ENCODE results near the gene KHDC3L.

KHDC3L gene

GRCh38 chr6:73329201-73329600 is 33.3 kb upstream of the KHDC3L start:
- no peak overlapping the region for H3K4me3 ChIP-seq (ENCODE audit: low read depth, low read length)
- no peak for DNase-seq
- H3K27ac ChIP-seq: no peak overlapping the region
- in situ Hi-C loops (cut with HindIII; ENCODE audit: low pct_ligation_motif_present, low sequenced_read_pairs): no loop called here
- no peaks in the 10 kb centered on the region for H3K27me3 ChIP-seq (replicated peaks)
- no peaks in the 10 kb centered on the region for H3K36me3 ChIP-seq (replicated peaks)
- TF ChIP-seq CTCF (IDR thresholded peaks at IDR 0.05; ENCODE audit: low read depth, low read length, missing control alignments): no peak

DNA sequence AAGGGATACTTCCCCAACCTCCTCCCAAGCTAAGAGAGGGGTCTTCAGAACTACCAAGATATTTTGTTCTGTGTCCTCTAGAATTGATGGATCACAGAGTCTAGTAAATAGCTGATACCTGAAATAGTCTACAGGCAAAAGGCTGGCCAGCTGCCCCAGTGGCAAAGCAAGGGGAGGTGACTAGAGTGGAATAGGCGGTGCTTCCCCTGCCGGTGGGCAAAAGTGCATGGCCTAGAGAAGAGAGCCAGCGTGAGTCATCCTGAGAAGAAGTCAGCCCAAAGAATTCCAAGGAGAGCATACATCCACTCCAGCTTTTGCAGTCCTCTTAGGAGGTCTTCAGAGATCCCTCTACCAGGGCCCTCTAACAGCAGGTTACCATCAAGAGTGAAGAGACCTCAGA is 23.1 kb upstream of the KHDC3L start:
- no peak overlapping the region for H3K4me3 ChIP-seq (ENCODE audit: low read depth, low read length)
- H3K27me3 ChIP-seq (replicated peaks): peaks cover 2% of the 10 kb centered on the region
- H3K36me3 ChIP-seq (replicated peaks): no peaks in the 10 kb centered on the region
- no peak for TF ChIP-seq CTCF (IDR thresholded peaks at IDR 0.05; ENCODE audit: low read depth, low read length, missing control alignments)
- H3K27ac ChIP-seq: no peak overlapping the region
- no peak for DNase-seq
- in situ Hi-C loops (cut with HindIII; ENCODE audit: low pct_ligation_motif_present, low sequenced_read_pairs): no loop called here

- DNase-seq: peak; percentile 6
- Histone ChIP-seq H3K27ac (no peak overlapping the region), H3K27me3 (replicated peaks) (peaks cover 2% of the 10 kb centered on the region), H3K4me3 (ENCODE audit: low read depth, low read length) (no peak overlapping the region), H3K36me3 (replicated peaks) (no peaks in the 10 kb centered on the region)
- TF ChIP-seq CTCF (IDR thresholded peaks at IDR 0.05; ENCODE audit: low read depth, low read length, missing control alignments): no peak
- in situ Hi-C loops (cut with HindIII; ENCODE audit: low pct_ligation_motif_present, low sequenced_read_pairs): no loop called here
These were observed 22.4 kb upstream of the KHDC3L start for GRCh38 chr6:73340048-73340447.

GRCh38 chr6:73341335-73341734 is 21.1 kb upstream of the KHDC3L start:
- peaks cover 2% of the 10 kb centered on the region for H3K27me3 ChIP-seq (replicated peaks)
- no peak overlapping the region for H3K4me3 ChIP-seq (ENCODE audit: low read depth, low read length)
- no peak for DNase-seq
- H3K36me3 ChIP-seq (replicated peaks): no peaks in the 10 kb centered on the region
- H3K27ac ChIP-seq: no peak overlapping the region
- in situ Hi-C loops (cut with HindIII; ENCODE audit: low pct_ligation_motif_present, low sequenced_read_pairs): no loop called here
- TF ChIP-seq CTCF (IDR thresholded peaks at IDR 0.05; ENCODE audit: low read depth, low read length, missing control alignments): no peak

DNA sequence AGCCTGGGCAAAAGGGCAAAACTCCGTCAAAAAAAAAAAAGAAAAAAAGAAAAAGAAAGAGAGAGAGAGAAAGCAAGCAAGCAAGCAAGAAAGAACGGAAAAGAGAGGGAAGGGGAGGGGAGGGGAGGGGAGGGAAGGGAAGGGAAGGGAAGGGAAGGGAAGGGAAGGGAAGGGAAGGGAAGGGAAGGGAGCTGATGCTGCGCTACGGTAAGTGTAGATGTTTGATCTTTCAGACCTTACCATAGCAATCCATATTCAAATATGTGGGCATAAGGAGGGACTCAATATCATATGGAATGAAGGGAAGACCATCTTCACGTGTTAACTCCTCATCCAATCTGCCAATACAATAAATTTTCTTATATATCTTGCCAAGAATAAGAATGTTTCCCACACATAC is 20.3 kb upstream of the KHDC3L start:
- no peak for TF ChIP-seq CTCF (IDR thresholded peaks at IDR 0.05; ENCODE audit: low read depth, low read length, missing control alignments)

GRCh38 chr6:73343164-73343563 is 19.3 kb upstream of the KHDC3L start:
- no peak overlapping the region for H3K4me3 ChIP-seq (ENCODE audit: low read depth, low read length)
- DNase-seq: no peak
- peaks cover 2% of the 10 kb centered on the region for H3K27me3 ChIP-seq (replicated peaks)
- no peak for TF ChIP-seq CTCF (IDR thresholded peaks at IDR 0.05; ENCODE audit: low read depth, low read length, missing control alignments)
- H3K36me3 ChIP-seq (replicated peaks): no peaks in the 10 kb centered on the region
- H3K27ac ChIP-seq: no peak overlapping the region
- in situ Hi-C loops (cut with HindIII; ENCODE audit: low pct_ligation_motif_present, low sequenced_read_pairs): no loop called here

More for the DNA sequence above, 20.3 kb upstream of the KHDC3L start:
- no peaks in the 10 kb centered on the region for H3K36me3 ChIP-seq (replicated peaks)
- H3K4me3 ChIP-seq (ENCODE audit: low read depth, low read length): no peak overlapping the region
- H3K27ac ChIP-seq: no peak overlapping the region
- DNase-seq: no peak
- in situ Hi-C loops (cut with HindIII; ENCODE audit: low pct_ligation_motif_present, low sequenced_read_pairs): no loop called here
- peaks cover 2% of the 10 kb centered on the region for H3K27me3 ChIP-seq (replicated peaks)
